GM20431 (cell line): ENCODE results near the gene FASN.

Experiments used
- in situ Hi-C: fragments of 300-500 bp; cut with MseI, MboI; formaldehyde crosslinking; loops from one replicate; pipeline ENCODE4 v1.15.0; 2020; ENCODE audit warnings: low sequenced_read_pairs; ENCODE audit not compliant: unreplicated experiment

The FASN gene

GRCh38 chr17:82118168-82118814 lies 20.3 kb upstream of the FASN start:
- in situ Hi-C loops = no loop called here

GRCh38 chr17:82117139-82118090 lies 19.4 kb upstream of the FASN start:
- in situ Hi-C loops = no loop called here

- in situ Hi-C loops = no loop called here
Measured at GRCh38 chr17:82116246-82116645, 18.2 kb upstream of the FASN start.

- in situ Hi-C loops = no loop called here
Measured at GRCh38 chr17:82114872-82115271, 16.8 kb upstream of the FASN start.

- in situ Hi-C loops = no loop called here
Measured at GRCh38 chr17:82114447-82114846, 16.4 kb upstream of the FASN start.

- in situ Hi-C loops = no loop called here
Measured at GRCh38 chr17:82113941-82114340, 15.9 kb upstream of the FASN start.

- in situ Hi-C loops = no loop called here
Measured at GRCh38 chr17:82113422-82113821, 15.4 kb upstream of the FASN start.

GRCh38 chr17:82112914-82113311 lies 14.9 kb upstream of the FASN start:
- in situ Hi-C loops = no loop called here

GRCh38 chr17:82112181-82112913 lies 14.3 kb upstream of the FASN start:
- in situ Hi-C loops = no loop called here

- in situ Hi-C loops = no loop called here
Measured at GRCh38 chr17:82110298-82110697, 12.3 kb upstream of the FASN start.

- in situ Hi-C loops = no loop called here
Measured at GRCh38 chr17:82108961-82109475, 11.0 kb upstream of the FASN start.

- in situ Hi-C loops = no loop called here
Measured at GRCh38 chr17:82108496-82108945, 10.5 kb upstream of the FASN start.

GRCh38 chr17:82108038-82108437 lies 10.0 kb upstream of the FASN start:
- in situ Hi-C loops = no loop called here

- in situ Hi-C loops = no loop called here
Measured at GRCh38 chr17:82107341-82107860, 9.4 kb upstream of the FASN start.

- in situ Hi-C loops = no loop called here
Measured at GRCh38 chr17:82106688-82107305, 8.8 kb upstream of the FASN start.

- in situ Hi-C loops = no loop called here
Measured at GRCh38 chr17:82105882-82106687, 8.0 kb upstream of the FASN start.

GRCh38 chr17:82105417-82105881 lies 7.4 kb upstream of the FASN start:
- in situ Hi-C loops = no loop called here

- in situ Hi-C loops = no loop called here
Measured at GRCh38 chr17:82104797-82105416, 6.9 kb upstream of the FASN start.
